Right atrium auricular region (tissue), 2 donors: ENCODE results near the gene NUB1. TPM values are rescaled to one million over a fixed set of nuclear protein-coding genes. Genes with fewer than 3 reads are reported as not detected.

Experiments
- DNase-seq: peaks from one replicate; pipeline ENCODE4 v3.0.0-alpha.2; 2019; ENCODE audit warnings: low spot score
- H3K27ac ChIP-seq, 2 donors: fragments of 200-600 bp; sonication (generic); 1 replicate in 1 of 2; 2 replicates in 1 of 2; pipeline ENCODE4 v1.5.1; 2016 to 2019
- H3K27me3 ChIP-seq, 2 donors: fragments of 200-600 bp; sonication (generic); one replicate each; pipeline versions ENCODE4 v1.5.1 to v1.6.0; 2017 to 2019
- H3K36me3 ChIP-seq: fragments of 200-600 bp; sonication (generic); one replicate; pipeline ENCODE4 v1.5.1; 2016
- H3K4me1 ChIP-seq, 2 donors: fragments of 200-600 bp; sonication (generic); one replicate each; pipeline versions ENCODE4 v1.5.1 to v1.6.0; 2017 to 2019
- H3K4me3 ChIP-seq, 2 donors: fragments of 200-600 bp; sonication (generic); 1 replicate in 1 of 2; 2 replicates in 1 of 2; pipeline ENCODE4 v1.5.1; 2017 to 2019; ENCODE audit warnings: mild to moderate bottlenecking in 1 of 2, moderate library complexity in 1 of 2
- H3K9me3 ChIP-seq, 2 donors: fragments of 200-600 bp; sonication (generic); one replicate each; pipeline ENCODE4 v1.5.1; 2019
- total RNA-seq, 2 donors: library from RNA; depleted of rRNA; stranded (reverse); fragments of >200 nt; gene quantifications; one replicate each; pipeline ENCODE4 v1.1.0, GENCODE V29; 2016
- TF ChIP-seq, protein P1 (sequence below), 2 donors: fragments of 200-600 bp; sonication (generic); IDR thresholded peaks; one replicate each; pipeline ENCODE4 v1.5.1; 2019; ENCODE audit warnings: antibody characterized with exemption in 2 of 2

NUB1 gene
- total RNA-seq, 2 donors from 2014 or later: 33.5 to 39.6 TPM

DNA sequence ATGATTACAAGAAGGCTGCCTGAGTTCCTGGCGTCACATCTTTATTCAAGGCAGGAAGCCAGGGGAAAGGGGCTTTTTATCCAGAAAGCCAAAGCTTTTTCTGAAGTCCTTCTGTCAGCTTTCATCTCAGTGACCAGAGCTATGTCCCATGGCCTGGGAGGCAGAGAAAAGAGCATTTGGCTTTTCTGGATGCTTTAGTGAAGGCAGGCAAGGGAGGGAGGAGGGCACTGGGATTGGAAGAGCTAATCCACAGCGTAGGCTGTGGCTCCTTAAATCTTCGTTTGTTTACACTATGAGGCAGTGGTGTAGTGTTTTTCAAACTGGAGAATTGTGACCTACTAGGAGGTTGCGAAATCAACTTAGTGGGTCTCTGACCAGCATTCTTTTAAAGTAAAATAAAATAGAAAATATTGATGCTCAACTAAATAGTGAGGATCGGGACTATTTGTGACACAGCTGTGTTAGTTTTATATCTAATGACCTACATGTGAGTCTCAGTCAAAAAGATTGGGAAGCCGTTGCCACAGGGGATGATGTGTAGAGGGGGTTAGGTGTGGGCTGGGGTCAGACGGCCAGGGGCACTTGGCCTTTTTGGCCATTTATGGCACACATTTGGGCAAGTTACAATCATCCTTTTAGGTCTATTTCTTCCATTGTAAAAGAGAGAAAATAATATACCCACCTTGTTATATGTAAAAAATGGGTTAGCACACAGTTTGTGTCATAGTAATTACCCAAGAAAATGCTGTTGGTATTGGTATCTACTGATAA, 84.2 kb downstream of the NUB1 start:
- Histone ChIP-seq H3K9me3 (peaks cover 0 to 6% of the 10 kb centered on the region in 2 donors), H3K4me3 (no peak overlapping the region), H3K27me3 (no peaks in the 10 kb centered on the region), H3K4me1 (peaks cover 0 to 11% of the 10 kb centered on the region in 2 donors), H3K36me3 (no peaks in the 10 kb centered on the region), H3K27ac (peak overlapping the region; percentile 10 to 68)
- no peak for DNase-seq
- TF ChIP-seq, protein P1, sequence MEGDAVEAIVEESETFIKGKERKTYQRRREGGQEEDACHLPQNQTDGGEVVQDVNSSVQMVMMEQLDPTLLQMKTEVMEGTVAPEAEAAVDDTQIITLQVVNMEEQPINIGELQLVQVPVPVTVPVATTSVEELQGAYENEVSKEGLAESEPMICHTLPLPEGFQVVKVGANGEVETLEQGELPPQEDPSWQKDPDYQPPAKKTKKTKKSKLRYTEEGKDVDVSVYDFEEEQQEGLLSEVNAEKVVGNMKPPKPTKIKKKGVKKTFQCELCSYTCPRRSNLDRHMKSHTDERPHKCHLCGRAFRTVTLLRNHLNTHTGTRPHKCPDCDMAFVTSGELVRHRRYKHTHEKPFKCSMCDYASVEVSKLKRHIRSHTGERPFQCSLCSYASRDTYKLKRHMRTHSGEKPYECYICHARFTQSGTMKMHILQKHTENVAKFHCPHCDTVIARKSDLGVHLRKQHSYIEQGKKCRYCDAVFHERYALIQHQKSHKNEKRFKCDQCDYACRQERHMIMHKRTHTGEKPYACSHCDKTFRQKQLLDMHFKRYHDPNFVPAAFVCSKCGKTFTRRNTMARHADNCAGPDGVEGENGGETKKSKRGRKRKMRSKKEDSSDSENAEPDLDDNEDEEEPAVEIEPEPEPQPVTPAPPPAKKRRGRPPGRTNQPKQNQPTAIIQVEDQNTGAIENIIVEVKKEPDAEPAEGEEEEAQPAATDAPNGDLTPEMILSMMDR (IDR thresholded peaks at IDR 0.05): no peak

DNA sequence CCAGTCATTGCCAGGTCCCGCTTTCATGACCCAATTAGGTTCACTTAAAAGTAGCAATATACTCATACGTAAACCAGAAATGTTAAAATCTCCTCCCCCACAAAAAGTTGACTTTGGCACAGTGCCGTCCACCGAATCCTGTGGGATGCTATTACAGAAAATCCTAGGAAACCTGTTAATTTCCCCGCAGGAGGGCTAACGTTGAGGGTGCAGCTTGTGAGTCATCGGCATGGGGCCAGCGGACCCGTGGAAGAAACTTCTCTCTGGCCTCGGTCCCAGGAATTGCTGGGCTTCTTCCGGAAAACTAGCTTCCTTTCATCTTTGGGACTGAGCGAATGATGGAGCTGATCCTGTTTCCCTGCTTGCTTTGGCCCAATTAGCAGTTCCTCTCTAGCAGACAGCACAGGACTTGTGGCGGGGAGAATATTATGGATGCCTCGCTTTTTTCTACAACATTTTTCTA, 84.9 kb downstream of the NUB1 start:
- Histone ChIP-seq H3K4me3 (no peak overlapping the region), H3K9me3 (peaks cover 0 to 6% of the 10 kb centered on the region in 2 donors), H3K36me3 (no peaks in the 10 kb centered on the region), H3K27me3 (no peaks in the 10 kb centered on the region), H3K4me1 (peaks cover 0 to 11% of the 10 kb centered on the region in 2 donors), H3K27ac (peak overlapping the region; percentile 32 to 68)
- peak; percentile 87 for DNase-seq
- TF ChIP-seq, protein P1 (IDR thresholded peaks at IDR 0.05): no peak

DNA sequence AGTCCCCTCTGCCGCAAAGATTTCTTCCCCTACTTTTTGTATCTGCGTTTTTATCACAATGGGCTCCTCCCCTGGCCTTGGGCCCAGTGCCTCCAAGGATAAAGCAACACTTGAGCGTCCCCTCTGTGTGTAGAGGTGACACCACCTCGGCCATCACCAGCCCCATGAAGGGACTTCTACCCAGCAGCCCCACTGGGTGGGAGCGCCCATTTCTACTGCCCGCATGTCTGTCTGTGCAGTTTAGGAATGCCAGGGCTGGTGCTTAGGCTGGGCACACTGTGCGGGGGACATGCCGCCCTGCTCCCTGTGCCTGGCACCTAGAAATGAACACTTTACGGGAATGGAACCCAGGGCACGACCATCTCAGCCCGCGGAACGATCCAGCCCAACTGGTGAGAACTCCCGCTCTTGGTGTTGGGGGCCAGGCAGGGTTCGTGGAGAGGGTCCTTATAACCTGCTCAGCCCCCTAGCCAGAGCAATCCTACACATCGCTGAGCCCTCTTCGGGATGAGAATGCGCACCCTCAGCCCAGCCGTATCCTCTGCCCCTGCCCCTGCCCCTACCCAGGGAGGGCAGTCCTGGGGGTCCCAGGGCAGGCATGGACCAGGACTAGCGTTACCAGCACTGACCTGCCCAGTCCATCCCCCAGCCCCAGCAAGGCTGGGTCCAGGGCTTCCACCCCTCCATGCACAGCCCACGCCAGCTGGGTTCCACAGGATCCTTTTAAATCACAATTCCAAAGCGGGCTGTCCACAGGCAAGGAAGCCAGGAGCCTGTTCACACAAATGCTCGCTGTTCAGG, 85.5 kb downstream of the NUB1 start:
- H3K27me3 ChIP-seq: no peaks in the 10 kb centered on the region
- H3K9me3 ChIP-seq: peaks cover 0 to 5% of the 10 kb centered on the region in 2 donors
- peaks cover 0 to 11% of the 10 kb centered on the region in 2 donors for H3K4me1 ChIP-seq
- TF ChIP-seq, protein P1 (IDR thresholded peaks at IDR 0.05): no peak
- DNase-seq: no peak
- H3K36me3 ChIP-seq: no peaks in the 10 kb centered on the region
- no peak overlapping the region for H3K4me3 ChIP-seq
- peak overlapping the region; percentile 32 to 68 for H3K27ac ChIP-seq

GRCh38 chr7:151427705-151428377, 86.2 kb downstream of the NUB1 start:
- Histone ChIP-seq H3K36me3 (no peaks in the 10 kb centered on the region), H3K27ac (no peak overlapping the region), H3K4me3 (no peak overlapping the region), H3K9me3 (no peaks in the 10 kb centered on the region), H3K27me3 (no peaks in the 10 kb centered on the region), H3K4me1 (peaks cover 0 to 11% of the 10 kb centered on the region in 2 donors)
- TF ChIP-seq, protein P1 (IDR thresholded peaks at IDR 0.05): no peak
- no peak for DNase-seq

Other genes with a start within 250 kb of the NUB1 start
- not detected for gene GBX1, start 174.1 kb upstream of the NUB1 start, total RNA-seq
- gene ASB10, start 154.6 kb upstream of the NUB1 start, total RNA-seq: 10 to 100 TPM in 1 of 2 donors, 1 to 10 TPM in 1; 4.0 to 11.6 TPM
- not detected for gene H2BK1, start 131.3 kb upstream of the NUB1 start, total RNA-seq
- 10 to 100 TPM; 29.7 to 38.6 TPM for gene ABCF2, start 114.6 kb upstream of the NUB1 start, total RNA-seq
- gene CHPF2, start 109.3 kb upstream of the NUB1 start, total RNA-seq: 10 to 100 TPM; 24.7 to 38.1 TPM
- 100 to 1,000 TPM in 1 of 2 donors, 10 to 100 TPM in 1; 81.5 to 125 TPM for gene SMARCD3, start 93.1 kb upstream of the NUB1 start, total RNA-seq
- 1 to 10 TPM in 1 of 2 donors, under 1 TPM in 1; 0.33 to 1.6 TPM for gene WDR86, start 68.2 kb downstream of the NUB1 start, total RNA-seq
- under 1 TPM in 1 of 2 donors, not detected in 1; 0.90 TPM for gene CRYGN, start 98.3 kb downstream of the NUB1 start, total RNA-seq
- 100 to 1,000 TPM in 1 of 2 donors, 10 to 100 TPM in 1; 77.9 to 128 TPM for gene RHEB, start 178.1 kb downstream of the NUB1 start, total RNA-seq